Caki2 (cell line): ENCODE data around the gene OR2F2. TPM values are rescaled to one million over a fixed set of nuclear protein-coding genes. Genes with fewer than 3 reads are reported as not detected.

Source experiments
- DNase-seq: peaks from one replicate; pipeline ENCODE4 v3.0.0-alpha.2; 2015; ENCODE audit warnings: low read depth
- in situ Hi-C: cut with HindIII; loops from 2 replicates; pipeline ENCODE4 v1.10.0; 2016; ENCODE audit warnings: low sequenced_read_pairs, low pct_unique_long_range_greater_than_20kb, mixed read lengths
- total RNA-seq: library from RNA; depleted of rRNA; stranded (reverse); fragments of >200 nt; shearing (Covaris generic); gene quantifications from 2 replicates; pipeline ENCODE4 v1.2.3, GENCODE V29; 2014; ENCODE audit warnings: low replicate concordance

Gene OR2F2
- total RNA-seq, 1 experiment from 2014 or later, result not detected

DNA sequence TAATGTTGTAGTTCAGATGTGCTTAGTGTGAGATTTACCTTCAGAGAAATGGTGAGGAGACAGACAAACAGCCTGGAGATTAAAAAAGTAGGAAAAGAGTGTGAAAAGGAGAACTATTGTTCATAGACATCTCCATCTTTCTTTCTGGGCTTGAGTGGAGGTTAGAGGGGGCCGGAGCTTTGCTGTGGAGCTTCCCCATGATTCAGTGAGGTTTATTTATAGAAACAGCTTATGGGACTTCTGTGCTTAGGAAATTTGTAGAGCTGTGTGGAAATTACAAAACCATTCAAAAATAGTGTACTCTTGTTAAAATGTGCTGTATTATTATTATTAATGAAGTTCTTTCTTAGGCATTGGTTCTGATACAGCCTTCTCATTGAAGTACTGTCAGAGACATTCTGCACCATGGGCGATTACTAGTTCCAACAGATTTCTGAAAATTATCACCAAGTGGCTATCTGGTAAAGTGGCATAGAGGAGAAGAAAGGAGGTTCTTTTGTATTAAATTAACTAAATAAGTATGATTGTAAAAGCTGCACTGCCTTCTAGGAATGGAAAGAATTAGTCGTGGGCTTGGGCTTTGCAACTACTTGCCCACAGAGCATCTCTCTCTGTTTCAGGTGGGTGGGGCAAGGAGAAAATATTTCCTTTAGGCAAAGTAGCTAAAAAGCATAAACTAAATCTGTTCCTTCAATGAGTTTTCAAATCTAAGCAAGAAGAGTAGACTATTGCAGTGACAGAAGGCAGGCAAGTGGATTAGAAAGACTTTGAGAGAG is 24.4 kb upstream of the OR2F2 start:
- DNase-seq, result no peak
- in situ Hi-C loops, result no loop called here

DNA sequence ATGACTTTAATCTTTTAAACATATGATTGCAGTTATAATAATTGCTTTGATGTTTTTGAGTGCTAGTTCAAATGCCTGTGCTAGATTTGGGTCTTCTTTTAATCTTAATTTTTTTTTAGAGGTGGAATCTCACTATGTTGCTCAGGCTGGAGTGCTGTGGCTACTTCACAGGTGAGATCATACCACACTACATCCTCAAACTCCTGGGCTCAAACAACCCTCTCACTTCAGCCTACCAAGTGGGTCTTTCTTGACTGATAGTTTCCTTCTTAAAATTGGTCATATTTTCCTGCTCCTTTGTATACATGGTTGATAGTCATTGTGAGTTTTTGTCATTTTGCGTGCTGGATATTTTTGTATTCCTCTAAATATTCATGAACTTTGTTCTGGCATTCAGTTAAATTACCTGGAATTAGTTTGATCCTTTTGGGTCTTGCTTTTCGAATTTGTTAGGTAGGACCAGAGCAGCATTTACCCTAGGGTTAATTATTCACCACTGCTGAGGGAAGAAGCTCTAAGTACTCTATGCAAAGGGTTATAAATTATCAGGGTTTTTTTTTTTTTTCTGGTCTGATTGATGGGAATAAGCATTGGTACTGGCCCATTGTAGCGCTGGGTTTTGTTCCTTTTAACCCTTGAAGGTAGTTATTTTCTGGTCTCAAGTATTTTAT is 21.0 kb upstream of the OR2F2 start:
- in situ Hi-C loops, result no loop called here
- no peak for DNase-seq

DNA sequence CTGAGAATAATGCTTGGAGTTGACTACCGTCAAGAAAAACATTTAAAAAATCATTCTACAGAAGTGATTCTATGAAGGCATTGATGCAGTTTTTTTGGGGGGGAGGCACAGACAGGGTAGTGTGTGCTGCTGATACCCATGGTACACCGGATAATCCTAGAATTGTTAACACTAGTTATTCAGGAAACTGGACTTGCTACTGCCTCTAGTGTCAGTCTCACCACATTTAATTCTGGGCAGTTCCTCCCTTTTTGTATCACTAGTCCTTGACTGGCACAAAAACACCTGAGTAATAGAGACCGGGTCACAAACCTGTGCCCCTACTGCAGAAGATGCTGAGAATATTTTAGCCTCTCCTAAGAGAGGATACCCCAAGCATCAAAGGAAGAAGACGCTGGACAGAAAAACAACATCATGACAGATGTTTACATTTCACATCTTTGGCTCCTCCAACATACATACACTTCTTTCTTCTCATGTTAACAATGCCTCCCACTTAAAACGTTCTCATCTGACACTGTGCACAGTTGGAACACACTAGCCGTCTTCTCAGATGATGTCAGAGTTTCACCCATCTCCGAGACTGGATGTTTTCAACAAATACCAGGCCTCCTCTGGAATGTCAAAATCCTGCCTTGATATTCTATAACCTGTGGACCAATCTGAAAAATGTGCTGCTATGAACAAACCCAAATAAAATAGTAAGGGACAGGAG is 19.9 kb upstream of the OR2F2 start:
- in situ Hi-C loops, result no loop called here
- no peak for DNase-seq

DNA sequence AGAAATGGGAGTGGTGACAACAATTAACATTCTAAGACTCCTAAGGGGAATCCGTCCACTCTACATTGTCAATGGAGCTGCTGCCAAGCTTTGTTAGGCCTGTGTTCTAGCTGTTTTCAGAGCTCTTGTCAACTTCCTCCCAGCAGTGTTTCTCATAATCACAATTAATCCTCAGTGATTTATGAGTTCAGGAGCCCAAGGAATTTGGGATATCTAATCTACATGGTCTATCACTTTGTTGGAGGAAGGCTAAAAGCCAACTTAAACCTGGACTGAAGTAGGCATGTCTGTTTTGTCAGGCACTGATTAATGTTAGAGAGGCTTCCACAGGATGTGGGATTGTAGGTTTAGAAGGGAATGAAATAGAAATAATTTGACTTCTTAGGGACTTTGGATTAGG is 10.2 kb upstream of the OR2F2 start:
- DNase-seq, result no peak
- in situ Hi-C loops, result no loop called here

DNA sequence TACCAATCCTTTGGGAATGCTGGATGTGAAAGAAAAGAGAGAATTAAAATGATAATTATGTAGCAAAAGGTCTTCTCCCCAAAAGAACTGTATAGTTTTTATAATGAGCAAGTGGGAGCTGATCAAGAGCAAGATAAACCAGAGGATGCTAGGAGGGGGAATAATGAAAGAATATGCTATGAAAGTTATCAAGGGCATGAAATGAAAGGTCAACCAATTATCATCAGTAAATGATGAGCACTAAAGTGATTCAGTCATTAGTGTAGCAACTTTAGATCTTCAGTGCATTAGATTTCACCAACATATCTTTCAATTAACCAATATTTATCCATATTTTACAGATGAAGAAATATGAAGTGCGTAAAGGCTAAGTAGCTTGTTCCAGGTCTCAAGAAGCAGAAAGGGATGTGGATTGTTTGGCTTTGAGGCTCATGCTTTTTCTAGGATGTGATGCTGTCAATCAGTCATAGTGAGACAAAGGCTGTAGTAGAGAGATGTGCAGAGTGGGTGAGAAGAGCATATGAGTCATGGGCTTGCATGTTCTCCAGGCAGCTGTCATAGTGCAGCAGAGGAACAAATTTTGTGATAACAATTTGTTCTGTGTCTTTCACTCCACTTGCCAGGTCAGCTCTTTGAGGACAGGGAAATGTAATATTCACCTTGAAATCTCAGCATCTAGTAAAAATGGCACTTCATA is 5.7 kb upstream of the OR2F2 start:
- DNase-seq, result no peak
- in situ Hi-C loops, result no loop called here

DNA sequence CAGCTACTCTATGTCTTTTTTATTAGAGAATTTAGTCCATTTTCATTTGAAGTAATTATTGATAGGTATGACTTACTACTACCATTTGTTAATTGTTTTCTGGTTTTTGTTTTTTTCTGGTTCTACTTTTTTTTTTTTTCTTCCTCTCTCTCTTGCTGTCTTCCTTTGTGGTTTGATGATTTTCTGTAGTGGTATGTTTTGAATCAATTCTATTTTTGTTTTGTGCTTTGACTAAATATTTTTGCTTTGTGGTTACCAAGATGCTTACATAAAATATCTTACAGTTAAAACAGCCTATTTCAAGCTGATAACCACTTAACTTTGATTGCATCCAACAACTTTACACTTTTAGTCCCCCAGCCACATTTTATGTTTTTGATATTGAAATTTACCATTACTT is 3.3 kb upstream of the OR2F2 start:
- DNase-seq, result no peak
- in situ Hi-C loops, result no loop called here

DNA sequence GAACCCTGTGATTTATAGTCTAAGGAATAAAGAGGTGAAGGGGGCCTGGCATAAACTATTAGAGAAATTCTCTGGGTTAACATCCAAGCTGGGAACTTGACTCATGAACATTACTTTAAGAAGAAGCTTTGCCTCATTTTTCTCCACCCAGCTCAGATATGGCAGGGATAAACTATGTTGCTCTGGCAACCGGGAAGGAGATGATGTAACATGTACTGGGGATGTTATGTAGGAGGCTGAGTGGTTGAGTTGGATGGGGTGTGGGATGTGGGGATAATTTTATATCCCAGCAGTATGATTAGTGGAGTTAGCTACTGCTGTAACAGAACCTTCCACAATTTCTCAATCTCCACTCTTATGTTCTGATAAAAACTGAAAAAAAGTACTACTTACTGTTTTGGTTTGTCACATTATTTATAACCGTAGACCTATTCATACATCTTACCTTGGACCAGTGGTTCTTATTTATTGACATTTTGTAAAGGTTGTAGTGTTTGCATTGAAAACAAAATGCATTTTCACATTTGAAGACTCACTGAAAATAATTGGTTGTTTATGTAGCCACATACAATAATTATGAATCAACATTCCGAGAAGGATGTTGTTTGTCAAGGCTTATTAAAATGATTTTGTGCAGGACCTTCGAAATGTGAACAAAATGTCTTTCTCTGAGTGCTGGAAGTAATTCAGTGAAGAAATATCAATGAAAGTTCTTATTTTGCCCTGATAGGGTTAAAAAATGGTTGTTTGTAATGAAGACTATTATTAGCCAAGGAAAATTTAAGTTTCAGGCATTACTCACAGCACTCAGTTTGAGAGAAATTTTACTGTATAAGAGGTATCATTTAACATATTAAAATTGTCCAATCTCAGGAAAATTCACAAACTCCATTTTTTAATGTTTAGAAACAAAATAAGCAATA is 1.3 kb downstream of the OR2F2 start:
- in situ Hi-C loops, result no loop called here
- DNase-seq, result no peak

DNA sequence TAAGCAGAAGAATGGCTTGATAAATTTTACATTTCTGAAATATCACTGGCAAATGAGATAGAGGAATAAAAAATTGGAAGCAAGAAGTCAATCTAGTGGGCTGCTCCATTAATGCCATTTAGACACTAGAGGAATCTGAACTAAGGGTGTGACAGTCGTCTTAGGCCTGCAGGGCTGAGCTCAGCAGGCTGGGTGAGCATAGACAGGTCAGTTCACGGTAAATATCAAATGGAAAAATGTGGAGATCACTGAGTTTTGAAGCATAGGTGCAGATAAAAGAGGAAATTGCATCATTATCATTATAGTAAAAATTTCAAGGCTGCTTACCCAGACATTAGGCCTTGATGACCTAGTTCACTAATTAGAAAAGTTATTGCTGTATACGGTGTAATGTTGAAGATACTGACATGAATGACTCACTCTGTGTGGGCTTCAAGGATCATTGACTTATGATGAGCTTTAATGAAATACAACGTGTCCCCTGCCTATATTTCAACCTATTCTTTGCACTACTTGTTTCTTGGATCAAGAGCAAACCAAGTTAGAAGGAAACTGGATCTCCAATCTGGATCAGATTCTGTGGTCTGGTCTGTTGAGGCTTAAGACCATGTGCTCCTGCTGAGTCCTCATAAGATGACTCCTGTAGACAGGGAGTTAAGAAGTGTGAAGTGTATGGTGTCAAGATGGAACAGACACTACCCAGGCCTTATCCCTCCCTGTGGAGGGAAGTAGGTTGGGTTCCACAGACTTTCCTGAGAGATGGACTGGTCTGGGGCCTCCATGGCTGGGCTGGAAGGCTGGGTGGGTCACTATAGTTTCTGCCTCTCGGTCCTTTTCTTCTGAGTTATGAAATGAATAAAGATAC is 3.6 kb downstream of the OR2F2 start:
- no peak for DNase-seq
- in situ Hi-C loops, result no loop called here

DNA sequence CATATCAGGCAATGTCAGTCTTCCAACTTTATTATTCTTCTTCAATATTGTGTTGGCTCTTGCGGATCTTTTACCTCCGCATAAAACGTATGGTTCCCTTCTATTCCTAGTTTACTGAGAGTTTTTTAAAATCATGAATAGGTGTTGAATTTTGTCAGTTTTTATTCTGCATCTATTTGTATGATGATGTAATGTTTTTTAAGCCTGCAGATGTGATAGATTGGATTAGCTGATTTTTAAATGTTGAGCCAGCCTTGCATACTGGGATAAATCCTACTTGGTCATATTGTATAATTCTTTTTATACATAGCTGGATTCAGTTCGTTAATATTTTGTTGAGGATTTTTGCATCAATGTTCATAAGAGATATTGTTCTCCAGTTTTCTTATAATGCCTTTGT is 10.4 kb downstream of the OR2F2 start:
- in situ Hi-C loops, result no loop called here
- DNase-seq, result no peak

DNA sequence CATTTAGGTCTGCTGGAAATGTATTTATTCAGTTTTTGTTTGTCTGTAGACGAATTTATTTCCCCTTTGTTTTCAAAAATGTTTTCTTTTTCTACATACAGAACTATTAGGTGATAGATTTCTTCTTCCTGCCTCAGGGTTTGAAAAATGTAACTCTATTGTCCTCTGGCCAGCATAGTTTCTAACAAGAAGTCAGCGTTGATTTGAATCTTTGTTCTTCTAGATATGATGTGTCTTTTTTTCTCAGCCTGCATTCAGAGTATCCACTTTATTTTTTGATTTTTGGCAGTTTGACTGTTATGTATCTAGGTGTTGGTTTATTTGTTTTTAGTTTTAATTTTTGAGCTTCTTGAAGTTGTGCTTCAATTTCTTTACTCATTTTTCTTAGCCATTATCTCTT is 12.1 kb downstream of the OR2F2 start:
- DNase-seq, result no peak
- in situ Hi-C loops, result no loop called here

DNA sequence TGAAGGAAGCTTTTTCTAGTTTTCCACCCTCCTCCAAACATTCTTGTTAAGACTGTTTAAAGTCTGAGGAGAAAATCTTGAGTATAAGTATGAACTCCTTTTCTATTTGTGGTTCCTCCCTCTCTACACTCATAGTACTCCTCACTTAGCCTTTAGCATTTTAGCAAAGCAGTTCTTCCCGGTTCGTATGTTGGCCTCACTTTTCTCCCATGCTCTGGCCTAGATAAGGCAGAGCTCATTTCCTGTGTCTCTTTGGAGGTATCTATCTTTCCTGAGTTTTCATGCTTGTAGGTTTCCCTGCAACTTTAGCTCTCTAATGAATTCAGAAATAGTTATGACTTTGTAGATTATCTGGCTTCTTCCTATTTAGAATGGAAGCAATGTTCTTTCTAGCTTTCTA is 13.7 kb downstream of the OR2F2 start:
- in situ Hi-C loops, result no loop called here
- no peak for DNase-seq

DNA sequence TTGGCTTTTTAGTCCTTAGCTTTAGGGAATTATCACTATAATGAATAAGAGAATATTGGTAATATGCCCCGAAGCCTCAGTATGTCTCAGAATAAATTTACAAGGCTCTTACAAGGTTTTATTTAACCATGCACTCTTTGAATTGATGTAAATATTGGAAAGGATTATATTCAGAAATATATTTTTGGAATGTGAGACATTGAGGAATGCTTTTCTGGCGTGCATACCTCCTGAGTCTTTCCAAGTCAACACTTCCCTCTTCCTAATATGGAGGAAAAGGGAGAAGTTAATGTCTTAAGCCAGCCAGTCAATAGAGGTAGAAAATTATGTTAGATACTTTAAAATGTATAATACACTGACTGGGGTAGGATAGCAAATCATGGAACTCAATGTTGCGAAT is 18.4 kb downstream of the OR2F2 start:
- in situ Hi-C loops, result no loop called here
- DNase-seq, result no peak

DNA sequence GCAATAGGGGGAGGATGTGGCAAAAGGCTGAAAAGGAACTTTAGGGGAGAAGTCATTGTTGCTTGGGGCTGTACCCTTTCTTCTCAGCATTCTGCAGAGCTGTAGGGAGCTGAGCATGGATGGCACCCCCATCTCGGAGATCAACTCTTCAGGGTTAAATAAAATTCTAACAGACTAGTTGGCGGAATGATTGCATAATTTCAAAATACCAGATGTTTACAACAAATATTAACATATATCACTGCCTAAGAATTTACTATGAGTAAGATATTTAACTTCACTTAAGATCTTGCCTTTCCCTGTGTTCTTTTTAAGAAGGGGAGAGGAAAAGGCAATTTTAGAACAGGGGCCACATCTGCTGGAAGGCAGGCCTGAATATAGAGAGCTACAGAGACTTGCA is 19.1 kb downstream of the OR2F2 start:
- no peak for DNase-seq
- in situ Hi-C loops, result no loop called here

DNA sequence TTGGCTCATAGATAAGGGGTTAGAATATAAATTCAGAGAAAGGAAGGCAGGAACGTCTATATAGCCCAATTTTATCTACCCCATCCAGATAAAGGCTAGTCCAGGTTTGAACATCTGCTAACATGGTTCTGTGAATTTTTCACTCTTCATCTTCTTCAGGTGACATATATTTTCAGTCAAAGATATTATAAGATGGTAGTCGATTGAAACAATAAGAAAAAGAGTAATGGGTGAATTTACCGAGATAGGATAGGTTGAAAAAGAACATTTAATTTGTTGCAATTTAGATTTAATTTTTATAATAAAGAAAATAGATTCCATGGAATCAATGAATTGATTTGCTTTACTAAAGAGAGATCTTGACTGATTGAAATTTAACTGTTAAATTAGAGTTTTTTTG is 19.5 kb downstream of the OR2F2 start, which contains the start of gene OR2F1:
TSS of gene OR2F1 (plus strand) at position 301 of the 400 bp plus-strand sequence. CDS start 5,127 bp downstream, outside the sequence.
- DNase-seq, result no peak
- in situ Hi-C loops, result no loop called here

DNA sequence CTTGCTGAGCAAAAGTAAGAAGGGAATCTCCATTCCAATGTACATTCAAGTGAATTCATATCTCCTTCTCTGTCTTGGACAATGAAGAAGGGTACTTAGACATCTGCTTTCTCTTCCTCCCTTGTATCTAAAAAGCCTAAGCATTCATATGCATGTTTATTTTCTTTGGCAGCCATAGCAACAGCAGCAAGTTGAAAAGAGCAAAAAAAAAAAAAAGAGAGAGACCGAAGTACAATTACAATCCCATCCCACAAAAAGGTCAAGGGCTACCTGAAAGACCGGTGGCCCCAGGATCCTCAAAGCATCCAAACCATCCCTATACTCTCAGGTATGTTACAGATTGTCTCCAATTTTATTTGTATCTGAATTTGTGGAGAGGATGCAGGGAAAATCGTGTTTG is 23.7 kb downstream of the OR2F2 start:
- no peak for DNase-seq
- in situ Hi-C loops, result no loop called here

DNA sequence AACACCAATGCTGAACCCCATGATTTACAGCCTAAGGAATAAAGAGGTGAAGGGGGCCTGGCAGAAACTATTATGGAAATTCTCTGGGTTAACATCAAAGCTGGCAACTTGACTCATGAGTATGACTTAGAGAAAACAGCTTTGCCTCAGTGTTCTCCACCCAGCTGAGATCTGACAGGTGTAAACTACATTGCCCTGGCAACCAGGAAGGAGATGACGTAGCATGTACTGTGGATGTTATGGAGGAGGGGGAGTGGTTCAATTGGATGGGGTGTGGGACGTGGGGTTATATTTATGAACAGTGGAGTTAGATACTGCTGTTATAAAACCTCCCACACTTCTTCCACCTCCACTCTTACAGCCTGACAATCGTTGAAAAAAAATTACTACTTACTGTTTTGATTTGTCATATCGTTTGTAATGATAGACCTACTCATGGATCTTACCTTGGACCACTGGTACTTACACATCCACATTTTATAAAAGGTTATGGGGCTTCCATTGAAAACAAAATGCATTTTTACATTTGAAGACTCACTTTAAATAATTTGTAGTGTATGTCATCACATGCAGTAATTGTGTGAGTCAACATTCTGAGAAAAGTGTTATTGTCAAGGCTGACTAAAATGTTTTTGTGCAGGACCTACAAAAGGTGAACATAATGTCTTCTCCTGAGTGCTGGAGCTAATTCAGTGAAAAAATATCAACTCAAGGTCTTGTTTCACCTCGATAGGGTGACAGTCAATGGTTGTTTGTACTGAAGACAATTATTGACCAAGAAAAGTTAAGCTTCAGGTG is 26.0 kb downstream of the OR2F2 start:
- in situ Hi-C loops, result no loop called here
- DNase-seq, result no peak
